GF-D8 (cell line): ENCODE results near the gene L3MBTL3.

ENCODE experiments used
- DNase-seq: peaks from one replicate; lab custom pipeline; 2025; lab: John Stamatoyannopoulos, UW

L3MBTL3 gene

DNA sequence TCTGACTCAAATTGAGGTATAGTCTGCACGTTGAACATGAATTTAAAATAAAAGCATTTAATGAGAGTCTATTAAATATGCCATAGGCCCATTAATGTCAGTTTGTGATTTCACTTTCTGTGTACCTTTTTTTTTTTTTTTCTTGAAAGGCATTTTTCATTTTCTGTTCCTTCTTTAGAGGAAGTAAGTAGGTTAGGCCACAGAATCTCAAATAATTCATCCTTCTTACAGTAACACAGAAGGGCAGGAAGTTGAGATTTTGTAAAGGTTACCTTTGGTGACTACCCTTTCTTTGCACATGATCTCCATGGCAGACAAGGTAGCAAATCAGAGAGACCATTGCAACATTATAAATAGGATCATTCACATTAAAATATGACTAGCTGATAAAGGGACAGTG is 9.6 kb downstream of the L3MBTL3 start:
- DNase-seq: no peak

DNA sequence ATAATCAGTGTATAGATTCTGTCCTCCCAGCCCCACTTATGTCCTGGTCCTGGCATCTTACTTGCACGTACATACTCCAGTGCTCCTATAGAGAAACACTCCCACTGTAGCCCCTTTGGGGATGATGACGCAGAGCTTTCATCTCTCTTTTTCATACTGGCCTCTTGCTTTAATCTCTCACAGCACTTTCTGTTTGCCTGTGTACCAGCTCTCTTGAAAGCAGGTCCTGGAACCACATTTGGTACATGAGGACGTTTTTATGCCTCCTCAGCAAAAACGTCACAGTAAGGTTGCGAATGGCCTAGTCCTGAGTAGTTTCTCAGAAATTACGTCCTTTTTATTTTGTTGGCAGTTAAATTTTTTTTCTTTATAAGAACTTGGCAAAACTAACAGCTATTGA is 10.8 kb downstream of the L3MBTL3 start:
- no peak for DNase-seq

DNA sequence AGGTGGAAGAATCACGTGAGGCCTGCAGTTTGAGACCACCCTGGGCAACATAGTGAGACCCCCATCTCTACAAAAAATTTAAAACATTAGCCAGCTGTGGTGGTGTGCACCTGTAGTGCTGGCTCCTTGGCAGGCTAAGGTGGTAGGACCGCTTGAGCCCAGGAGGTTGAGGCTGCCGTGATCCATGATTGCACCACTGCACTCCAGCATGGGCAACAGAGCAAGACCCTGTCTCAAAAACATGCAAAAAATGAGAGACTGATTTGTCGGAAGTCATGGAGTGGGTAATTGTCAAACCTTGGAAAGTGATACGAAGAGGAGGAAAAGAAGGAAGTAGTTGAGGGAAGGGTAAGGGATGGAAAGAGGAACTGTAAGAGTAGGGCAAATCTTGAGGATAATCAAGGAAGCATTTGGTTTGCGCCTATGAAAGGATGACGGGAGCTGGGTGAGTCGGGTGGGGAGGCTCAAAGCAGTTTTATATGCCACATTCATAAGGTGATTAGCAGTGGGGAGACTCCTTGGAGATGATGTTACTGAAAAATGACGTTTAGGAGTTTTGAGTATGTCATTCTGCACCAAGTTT is 14.5 kb downstream of the L3MBTL3 start:
- no peak for DNase-seq

DNA sequence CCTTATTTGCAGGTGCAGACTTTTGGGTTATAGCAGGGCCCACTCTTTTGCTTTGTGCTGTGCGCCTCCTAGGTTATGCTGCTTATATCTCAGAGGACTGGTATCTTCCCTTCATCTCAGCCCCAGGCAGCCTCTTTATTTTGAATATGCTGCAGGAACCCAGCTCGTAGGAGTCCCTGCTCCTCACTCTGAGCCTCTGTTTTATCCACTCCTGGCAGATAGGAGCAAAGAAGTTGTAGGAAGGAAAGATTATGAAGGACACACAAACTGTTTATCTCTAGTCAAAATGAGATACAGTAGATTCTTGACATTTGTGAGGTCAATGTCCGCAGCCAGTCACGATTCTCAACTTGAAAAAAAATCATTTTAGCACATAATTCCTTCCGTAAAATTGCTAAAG is 15.6 kb downstream of the L3MBTL3 start:
- no peak for DNase-seq

DNA sequence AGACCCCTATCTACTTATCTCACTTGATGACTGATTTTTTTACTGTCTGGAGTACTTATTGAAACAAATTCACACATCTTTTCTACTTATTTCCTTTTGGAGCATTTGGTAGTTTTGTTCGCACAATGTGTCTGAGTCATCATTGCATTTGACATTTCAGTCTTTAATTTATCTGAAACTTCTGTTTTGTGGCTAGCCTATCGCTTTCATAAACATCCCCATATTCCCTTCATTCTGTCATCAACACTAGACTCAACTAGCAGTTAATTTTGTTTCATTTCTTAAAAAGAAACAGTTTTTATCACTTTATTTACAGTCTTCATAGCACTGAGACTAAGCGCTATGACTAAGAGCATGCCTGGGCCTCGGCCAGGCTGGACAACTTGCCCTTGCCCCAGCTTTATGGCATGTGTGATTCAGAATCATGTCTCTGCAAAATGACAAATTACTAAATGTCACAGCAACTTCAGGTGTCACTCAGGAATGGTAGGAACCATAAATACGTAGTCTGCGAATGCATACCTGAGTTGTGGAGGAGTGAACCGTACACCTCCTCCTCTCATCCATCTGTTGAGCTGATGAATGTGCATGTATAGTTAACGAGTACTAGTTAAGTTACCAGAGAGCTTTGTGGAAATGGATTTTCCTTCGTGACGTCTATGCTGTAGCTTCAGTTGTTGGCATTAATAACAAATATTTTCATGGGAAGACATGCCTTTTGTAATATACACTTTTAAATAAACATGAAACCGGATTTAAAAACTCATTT is 16.2 kb downstream of the L3MBTL3 start:
- DNase-seq: no peak

DNA sequence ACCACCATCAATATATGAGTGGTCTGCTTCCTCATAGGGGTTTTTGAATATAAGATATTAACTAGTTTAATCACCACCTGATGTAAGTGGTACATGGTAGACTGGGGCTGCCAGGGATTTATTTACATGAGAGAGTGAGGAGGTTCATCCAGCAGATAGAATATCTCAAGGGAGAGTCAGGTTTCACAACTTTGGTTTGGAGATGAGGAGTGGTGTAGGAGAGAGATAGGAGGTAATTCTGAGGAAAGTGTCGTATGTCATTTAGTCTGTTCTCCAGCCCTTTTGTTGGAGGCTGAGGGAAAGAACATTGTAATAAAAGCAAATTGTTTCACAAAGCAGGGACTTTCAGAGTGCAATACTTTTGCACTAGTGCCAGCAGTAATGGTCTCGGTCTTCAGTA is 16.8 kb downstream of the L3MBTL3 start:
- no peak for DNase-seq

DNA sequence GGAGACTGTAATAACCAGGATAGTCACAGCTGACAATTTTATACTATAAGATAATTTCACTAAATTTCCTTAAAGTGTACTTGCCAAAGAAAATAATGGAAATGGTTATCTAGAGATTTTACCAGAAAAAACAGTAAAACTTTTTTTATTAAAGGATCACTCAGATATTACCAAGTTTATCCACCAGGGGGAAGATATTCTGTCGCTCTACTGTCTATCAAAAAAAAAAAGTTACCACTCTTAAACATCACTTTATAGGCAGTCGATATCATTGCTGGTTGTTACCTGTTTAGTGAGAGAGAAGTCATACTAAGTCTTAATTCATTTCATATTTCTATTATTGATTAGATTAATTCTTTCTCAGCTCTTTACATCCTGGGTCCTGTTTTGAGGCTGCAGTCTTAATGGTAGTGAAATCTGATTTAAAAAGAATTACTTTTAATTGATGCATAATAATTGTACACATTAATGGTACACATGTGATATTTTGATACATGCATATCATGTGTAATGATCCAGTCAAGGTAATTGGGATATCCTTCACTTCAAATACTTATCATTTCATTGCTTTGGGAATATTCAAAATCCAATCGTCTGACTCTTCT is 18.9 kb downstream of the L3MBTL3 start:
- no peak for DNase-seq

DNA sequence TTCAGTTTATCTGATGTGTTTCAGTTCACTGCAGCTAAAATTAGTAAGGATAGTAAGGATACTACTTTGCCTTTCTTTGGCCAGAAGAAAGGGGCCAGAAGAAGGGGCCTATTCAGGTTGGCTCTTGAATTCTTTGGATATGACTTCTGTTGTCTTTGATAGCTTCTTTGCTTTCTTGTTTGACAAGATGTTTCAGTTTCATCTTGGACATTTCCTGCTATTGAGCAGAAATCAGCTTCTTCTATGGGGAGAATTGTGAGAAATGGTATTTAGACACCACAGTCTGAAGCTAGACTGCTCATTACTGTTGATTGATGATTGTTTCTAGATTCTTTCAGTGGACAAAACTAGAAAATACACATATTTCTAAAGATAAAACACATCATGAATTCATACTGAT is 23.2 kb downstream of the L3MBTL3 start:
- DNase-seq: no peak

DNA sequence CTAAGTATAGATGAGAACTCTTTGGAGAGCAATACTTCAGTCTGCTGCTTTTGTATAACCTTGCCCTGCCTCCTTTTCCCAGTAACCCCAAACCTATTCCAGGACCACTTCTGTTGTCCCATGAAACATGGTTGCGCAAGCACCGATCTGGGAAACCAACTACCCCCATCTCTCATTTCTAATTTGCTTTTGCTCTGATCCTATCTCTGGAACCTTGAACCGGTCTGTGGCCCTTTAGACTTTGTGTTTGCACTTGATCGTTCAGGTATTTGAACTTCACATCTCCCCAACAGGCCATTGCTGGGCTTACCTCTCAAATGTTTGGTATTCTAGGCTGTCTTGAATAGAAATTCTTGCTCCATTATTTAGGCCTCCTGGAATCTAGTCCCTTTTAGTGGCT is 25.0 kb downstream of the L3MBTL3 start:
- no peak for DNase-seq

DNA sequence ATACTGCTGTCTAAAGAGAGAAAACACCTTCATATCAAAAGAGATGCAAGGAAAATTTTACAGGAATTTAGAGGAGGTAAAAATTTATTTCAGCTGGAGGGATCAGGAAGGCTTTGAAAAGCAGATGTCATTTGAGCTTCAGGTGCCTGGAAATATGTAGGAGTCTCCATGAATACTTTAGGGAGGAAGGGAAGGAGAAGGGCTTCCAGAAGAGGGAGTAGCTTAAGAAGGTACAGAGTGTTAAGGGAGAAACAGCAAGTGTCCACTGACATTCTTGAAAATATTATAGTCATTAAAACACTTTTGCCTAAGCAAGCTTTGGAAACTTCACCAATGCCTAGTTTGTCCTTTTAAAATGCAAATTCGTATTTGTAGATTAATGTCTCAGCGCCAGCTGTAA is 27.2 kb downstream of the L3MBTL3 start:
- DNase-seq: no peak

DNA sequence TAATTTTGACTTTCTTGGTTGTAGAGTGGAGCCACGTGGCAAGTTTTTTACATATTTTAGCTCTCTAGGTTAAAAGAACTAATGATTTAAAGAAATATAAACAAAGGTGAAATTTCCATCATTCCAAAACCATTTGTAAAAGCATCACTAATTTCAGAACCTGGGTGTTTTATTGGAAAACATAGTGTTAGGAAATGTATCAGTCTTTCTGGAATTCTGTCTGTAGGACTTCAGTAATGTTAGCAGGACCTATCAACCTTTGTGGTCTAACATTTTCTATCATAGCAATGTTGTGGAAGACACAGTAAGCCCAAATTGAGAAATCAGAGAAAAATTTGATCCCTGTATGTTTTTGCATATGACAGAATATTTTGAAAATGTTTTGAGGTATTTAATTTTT is 28.3 kb downstream of the L3MBTL3 start:
- DNase-seq: no peak

DNA sequence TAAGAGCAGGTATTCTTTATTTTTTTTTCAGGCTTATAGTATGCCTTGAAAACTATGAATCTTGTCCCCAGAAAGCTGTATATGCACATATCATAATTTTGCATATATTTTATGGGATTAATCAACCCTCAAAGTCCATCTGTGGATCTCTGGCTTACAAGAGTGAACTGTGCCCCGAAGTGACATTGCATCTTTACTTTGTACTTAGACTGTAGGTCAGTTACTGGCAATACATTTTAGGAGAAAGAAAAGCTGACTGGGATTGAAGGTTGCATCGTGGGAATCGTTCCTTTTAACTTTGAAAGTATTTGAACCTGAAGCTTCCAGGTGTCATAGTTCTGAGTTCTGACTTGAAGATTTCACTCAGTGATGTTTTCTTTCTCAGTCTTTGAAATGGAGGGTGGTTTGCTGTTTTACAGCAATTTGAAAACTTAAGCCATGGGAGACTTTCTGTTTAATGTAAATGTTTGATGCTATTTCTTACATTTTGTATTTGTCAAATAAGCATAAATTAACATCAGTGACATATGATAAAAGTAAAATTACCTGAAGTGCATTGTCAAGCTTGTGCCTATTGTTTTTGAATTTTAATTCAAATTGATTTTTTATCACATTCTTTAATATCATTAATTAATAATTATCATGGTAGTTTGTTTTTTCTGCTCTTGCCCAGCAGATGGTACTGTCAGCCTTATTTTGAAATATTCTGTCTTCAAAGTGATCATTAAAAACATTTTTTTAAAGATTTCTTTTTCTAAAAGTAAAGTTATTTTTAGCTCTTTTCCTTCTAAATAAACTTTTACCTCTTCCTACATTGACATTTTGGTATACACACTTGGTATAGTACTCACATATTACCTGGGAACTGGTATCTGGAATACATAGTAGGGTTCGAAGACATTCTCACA is 29.0 kb downstream of the L3MBTL3 start:
- DNase-seq: no peak

DNA sequence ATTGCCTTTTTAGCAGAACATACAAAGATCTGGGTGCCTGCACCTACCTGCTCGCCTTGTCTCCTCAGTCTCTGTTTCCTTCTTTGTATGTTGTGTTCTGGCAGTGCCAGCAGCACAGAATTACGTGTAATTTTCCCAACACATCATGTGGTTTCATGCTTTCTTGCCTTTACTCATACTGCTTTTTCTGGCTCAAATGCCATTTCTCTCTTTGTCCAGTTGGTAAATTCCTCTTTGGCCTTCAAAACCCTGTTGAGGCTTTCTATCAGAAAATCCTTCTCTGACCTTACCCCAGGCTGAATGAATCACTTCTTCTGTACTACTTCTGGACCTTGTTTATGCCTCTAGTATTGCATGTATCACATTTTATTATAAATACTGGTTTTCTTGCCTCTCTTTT is 31.8 kb downstream of the L3MBTL3 start:
- DNase-seq: no peak

DNA sequence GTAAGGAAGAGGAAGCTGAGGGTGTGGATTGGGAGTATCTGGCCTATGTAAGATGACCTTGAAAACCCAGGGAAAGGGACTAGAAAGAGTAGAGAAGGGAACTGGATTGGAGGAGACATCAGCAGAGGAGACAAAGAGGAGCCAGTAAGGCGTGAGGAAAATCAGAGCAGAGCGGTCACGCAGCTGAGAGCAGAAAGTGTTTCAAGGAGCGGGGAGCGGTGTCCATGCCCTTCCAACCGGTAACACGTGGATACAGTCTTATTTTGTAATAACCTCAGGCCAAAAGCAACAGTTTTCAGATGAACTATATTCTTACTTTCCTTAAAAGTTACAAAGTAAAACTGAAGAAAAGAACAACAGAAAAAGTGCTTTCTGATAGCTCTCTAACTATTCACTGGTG is 36.3 kb downstream of the L3MBTL3 start:
- no peak for DNase-seq

DNA sequence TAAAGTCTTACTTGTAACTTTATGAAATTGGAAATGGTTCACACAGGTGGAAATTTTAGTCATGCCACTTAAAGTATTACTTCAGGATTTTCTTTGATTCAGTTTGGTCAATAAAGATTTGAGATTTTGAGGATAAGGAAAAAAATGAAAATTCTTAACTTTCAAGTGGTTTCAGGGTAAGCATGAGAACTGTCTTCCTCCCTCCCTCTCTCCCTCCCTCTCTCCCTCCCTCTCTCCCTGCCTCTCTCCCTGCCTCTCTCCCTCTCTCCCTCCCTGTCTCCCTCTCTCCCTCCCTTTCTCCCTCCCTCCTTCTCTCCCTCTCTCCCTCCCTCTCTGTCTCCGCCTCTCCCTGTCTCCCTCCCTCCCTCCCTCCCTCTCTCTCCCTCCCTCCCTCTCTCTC is 36.9 kb downstream of the L3MBTL3 start:
- no peak for DNase-seq

DNA sequence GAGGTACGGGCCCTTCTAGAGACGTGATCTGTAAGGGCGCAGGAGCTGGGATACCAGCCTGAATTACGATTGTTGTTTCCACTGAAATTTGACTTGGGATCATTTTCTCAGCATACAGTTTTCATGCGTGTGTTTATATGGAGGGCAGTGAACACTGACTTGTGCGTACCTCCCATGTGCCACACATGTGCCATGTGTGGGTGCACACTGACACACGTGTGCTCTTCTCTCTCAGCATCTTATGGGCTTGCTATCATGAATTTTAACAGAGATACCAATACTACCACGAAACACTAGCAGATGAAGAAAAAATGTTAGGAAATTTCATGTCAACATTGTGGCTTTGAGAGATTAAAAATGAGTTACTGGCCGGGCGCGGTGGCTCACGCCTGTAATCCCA is 39.1 kb downstream of the L3MBTL3 start:
- no peak for DNase-seq

DNA sequence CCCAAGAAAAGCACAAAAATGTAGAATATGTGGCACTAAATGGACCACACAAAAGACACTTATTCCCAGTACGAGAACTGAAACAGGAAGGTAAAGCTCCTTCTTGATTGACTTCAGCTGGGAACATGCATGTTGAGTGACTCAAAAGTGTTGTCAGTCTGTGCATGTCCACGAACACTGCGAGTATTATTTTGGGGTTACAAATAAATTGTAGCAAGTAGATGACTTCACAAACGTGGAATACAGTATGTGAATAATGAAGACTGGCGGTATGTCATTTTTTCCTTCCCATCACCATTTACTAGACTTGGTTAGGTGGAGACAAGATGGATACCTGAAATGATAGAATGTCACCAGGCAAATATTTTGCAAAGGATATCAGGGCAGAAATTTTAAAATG is 45.4 kb downstream of the L3MBTL3 start:
- no peak for DNase-seq

DNA sequence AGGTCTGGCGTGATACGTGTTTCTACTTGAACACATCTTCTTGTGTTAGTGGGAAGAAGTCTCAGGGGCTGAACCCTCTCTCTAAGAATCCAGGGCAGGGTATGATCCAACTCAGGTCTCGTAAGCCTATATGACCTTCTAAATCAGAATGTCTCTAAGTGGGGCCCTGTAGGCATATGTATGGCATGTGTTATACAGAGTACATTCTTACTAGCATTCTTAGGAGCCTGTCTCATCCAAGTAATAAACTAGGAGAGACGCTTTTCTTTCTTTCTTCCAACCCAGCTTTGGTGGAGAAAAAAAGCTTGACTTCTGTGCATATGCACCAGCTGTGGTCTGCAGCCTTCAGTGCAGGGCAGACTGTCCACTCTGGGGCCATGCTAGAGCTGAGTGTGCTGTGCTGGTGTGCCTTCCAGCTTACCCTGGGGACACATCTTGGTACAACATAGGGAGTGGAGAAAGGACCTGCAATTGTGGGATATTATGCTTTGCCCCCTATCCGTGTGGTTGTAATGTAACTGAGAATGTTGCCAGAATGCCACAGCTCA is 47.3 kb downstream of the L3MBTL3 start:
- DNase-seq: no peak

DNA sequence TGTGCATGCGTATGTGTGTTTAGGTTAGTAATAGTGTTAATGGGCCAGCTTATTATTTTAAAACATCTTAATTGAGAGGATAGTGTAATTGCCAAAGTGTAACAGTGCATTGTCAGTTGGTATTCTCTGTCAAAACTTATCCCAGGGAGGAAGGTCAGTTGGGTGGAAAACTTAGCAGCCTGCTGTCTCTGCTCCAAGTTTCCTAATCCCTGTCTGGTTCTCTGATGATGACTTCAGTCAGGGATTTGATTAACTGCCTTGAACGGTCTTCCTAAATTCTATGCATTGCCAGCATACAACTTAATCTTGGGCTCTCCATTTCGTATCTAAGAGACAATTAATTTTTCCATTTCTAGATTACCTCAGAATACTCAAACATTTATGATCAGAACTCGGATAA is 51.1 kb downstream of the L3MBTL3 start:
- no peak for DNase-seq

DNA sequence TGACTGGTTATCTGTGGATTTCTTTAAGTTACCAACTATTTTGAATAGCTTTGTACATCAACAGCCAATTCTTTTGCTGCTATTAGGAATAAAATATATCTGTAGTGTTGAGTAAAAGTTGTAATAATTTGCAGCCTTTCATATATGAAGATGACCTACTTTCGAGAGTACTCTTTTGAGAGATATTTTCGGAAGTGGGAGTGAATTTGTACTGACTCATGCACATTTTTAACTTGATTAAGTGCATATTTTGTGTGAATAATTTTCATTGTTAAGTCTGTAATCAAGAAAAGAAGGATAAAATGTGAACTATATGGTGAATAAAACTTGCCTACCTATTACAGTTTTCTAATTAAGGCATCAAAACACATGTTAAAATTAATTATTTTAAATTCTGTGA is 51.9 kb downstream of the L3MBTL3 start:
- no peak for DNase-seq

DNA sequence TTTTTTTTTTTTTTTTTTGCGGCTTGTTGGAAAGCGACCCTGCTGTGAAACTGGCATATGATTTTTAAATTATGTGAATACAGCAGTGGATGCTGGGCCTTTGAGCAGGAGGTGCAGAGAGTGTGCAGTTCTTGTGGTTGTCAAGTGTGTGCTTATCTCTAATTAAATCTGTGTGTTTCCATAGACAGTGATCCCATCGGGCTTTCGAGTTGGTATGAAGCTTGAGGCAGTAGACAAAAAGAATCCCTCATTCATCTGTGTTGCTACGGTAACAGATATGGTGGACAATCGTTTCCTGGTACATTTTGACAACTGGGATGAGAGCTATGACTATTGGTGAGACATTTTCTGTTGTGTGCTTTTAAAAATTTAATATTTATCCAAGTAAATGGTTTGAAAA is 52.4 kb downstream of the L3MBTL3 start:
- DNase-seq: no peak

DNA sequence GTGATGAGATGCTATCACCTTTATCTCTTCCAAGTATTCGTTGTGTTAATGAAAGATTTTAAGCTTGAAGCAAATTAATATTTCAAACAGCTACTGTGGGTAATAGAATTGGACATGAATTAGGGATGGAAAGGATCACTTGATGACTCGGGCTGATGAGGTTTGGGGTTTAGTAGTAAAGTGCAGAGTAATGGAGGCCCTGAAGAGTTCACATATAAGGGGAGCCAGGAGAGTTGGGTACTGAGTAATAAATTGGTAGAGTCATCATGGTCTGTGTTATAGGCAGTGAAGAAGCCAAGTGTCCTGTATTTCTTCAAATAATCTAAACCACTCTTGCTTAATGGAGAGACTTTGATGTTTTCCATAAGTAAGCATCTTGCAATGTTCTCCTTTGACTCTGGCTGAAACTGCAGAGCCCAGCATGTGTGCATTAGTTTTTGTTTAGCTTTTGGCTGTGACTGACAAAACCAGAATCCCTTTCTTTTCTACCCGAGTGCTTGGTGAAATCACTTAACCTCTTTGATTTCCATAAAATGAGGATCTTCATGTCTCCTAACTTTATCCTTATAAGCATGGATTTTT is 57.6 kb downstream of the L3MBTL3 start:
- no peak for DNase-seq
